Neural progenitor cell (in vitro differentiated cells): ENCODE results near the gene SHH. TPM values are rescaled to one million over a fixed set of nuclear protein-coding genes. Genes with fewer than 3 reads are reported as not detected.

Experiments
- DNase-seq: peaks from one replicate; pipeline ENCODE4 v3.0.0-alpha.2; 2016; ENCODE audit warnings: low spot score
- H2AFZ ChIP-seq: fragments of 200-600 bp; sonication (generic); replicated peaks from 2 replicates; pipeline ENCODE4 v1.6.1; 2016; ENCODE audit warnings: antibody characterized with exemption
- H3F3A ChIP-seq: fragments of 200-600 bp; sonication (generic); 2 replicates; pipeline ENCODE4 v1.6.1; 2016; ENCODE audit warnings: antibody characterized with exemption, low read depth
- H3K27ac ChIP-seq: fragments of 200-600 bp; sonication (generic); 2 replicates; pipeline ENCODE4 v1.5.1; 2016; ENCODE audit warnings: mild to moderate bottlenecking
- H3K27me3 ChIP-seq: fragments of 200-600 bp; sonication (generic); 2 replicates; pipeline ENCODE4 v1.6.1; 2016; ENCODE audit warnings: mild to moderate bottlenecking, moderate library complexity
- H3K36me3 ChIP-seq: fragments of 200-600 bp; sonication (generic); 2 replicates; pipeline ENCODE4 v1.5.1; 2016
- H3K4me1 ChIP-seq: fragments of 200-600 bp; sonication (generic); 2 replicates; pipeline ENCODE4 v1.6.1; 2016; ENCODE audit warnings: mixed run types
- H3K4me2 ChIP-seq: fragments of 200-600 bp; sonication (generic); 2 replicates; pipeline ENCODE4 v1.6.1; 2016
- H3K4me3 ChIP-seq: fragments of 200-600 bp; sonication (generic); 2 replicates; pipeline ENCODE4 v1.5.1; 2016
- H3K79me2 ChIP-seq: fragments of 200-600 bp; sonication (generic); 2 replicates; pipeline ENCODE4 v1.6.1; 2016; ENCODE audit warnings: low read depth
- H3K9ac ChIP-seq: fragments of 200-600 bp; sonication (generic); 2 replicates; pipeline ENCODE4 v1.6.1; 2016
- H3K9me3 ChIP-seq: fragments of 200-600 bp; sonication (generic); 2 replicates; pipeline ENCODE4 v1.5.1; 2016; ENCODE audit warnings: low read depth
- H4K20me1 ChIP-seq: fragments of 200-600 bp; sonication (generic); 2 replicates; pipeline ENCODE4 v1.6.1; 2016; ENCODE audit warnings: low read depth
- H3K27ac Mint-ChIP-seq: 3 replicates; pipeline ENCODE4 v1.8.0; 2021; ENCODE audit warnings: mixed read lengths
- H3K27me3 Mint-ChIP-seq: 2 replicates; pipeline ENCODE4 v1.8.0; 2022; ENCODE audit warnings: low read depth, mild to moderate bottlenecking, inconsistent platforms, moderate library complexity, mixed read lengths; ENCODE audit not compliant: insufficient read depth
- H3K36me3 Mint-ChIP-seq: 3 replicates; pipeline ENCODE4 v1.8.0; 2021; ENCODE audit warnings: mixed read lengths
- H3K4me1 Mint-ChIP-seq: 3 replicates; pipeline ENCODE4 v1.8.0; 2021; ENCODE audit warnings: mixed read lengths
- H3K4me3 Mint-ChIP-seq: 3 replicates; pipeline ENCODE4 v1.8.0; 2021; ENCODE audit warnings: mild to moderate bottlenecking, moderate library complexity, mixed read lengths
- H3K9me3 Mint-ChIP-seq: 3 replicates; pipeline ENCODE4 v1.8.0; 2020; ENCODE audit warnings: mixed read lengths
- CTCF ChIP-seq: fragments of 200-600 bp; sonication (generic); IDR thresholded peaks from 2 replicates; pipeline ENCODE4 v1.5.1; 2017; ENCODE audit warnings: antibody characterized with exemption, mild to moderate bottlenecking
- EZH2 ChIP-seq: fragments of 200-600 bp; sonication (generic); IDR thresholded peaks from 2 replicates; pipeline ENCODE4 v1.6.1; 2017; ENCODE audit warnings: antibody characterized with exemption, mild to moderate bottlenecking, moderate library complexity
- EZH2phosphoT487 ChIP-seq: fragments of 200-600 bp; sonication (generic); IDR thresholded peaks from 2 replicates; pipeline ENCODE4 v1.6.1; 2017; ENCODE audit warnings: antibody characterized with exemption
- total RNA-seq: library from RNA; depleted of rRNA; stranded (reverse); fragments of >200 nt; gene quantifications from 2 replicates; pipeline ENCODE4 v1.2.3, GENCODE V29; 2015; ENCODE audit warnings: low replicate concordance

The SHH gene
- total RNA-seq, 1 donor from 2014 or later: not detected

GRCh38 chr7:155845226-155845625 is 33.0 kb upstream of the SHH start:
- no peak overlapping the region for H3K9ac ChIP-seq
- no peak overlapping the region for H3K4me2 ChIP-seq
- Mint-ChIP-seq H3K9me3 (no peaks in the 10 kb centered on the region), H3K4me1 (peaks cover 9% of the 10 kb centered on the region), H3K27me3 (peaks cover 4% of the 10 kb centered on the region), H3K4me3 (no peak overlapping the region), H3K36me3 (no peaks in the 10 kb centered on the region), H3K27ac (no peak overlapping the region)
- H3K36me3 ChIP-seq: no peaks in the 10 kb centered on the region
- H3K4me3 ChIP-seq: no peak overlapping the region
- H3K9me3 ChIP-seq: no peaks in the 10 kb centered on the region
- no peak overlapping the region for H2AFZ ChIP-seq
- TF ChIP-seq EZH2 (no peak), EZH2phosphoT487 (no peak), CTCF (no peak)
- H3K27me3 ChIP-seq: no peaks in the 10 kb centered on the region
- no peaks in the 10 kb centered on the region for H4K20me1 ChIP-seq
- no peak for DNase-seq
- no peaks in the 10 kb centered on the region for H3K4me1 ChIP-seq
- H3K79me2 ChIP-seq: no peaks in the 10 kb centered on the region
- H3K27ac ChIP-seq: no peak overlapping the region
- H3F3A ChIP-seq: no peaks in the 10 kb centered on the region

- H3K4me1 Mint-ChIP-seq: peaks cover 8% of the 10 kb centered on the region
- Histone ChIP-seq H3K79me2 (no peaks in the 10 kb centered on the region), H3K4me2 (no peak overlapping the region), H3K27ac (no peak overlapping the region), H3K9ac (no peak overlapping the region), H3K36me3 (no peaks in the 10 kb centered on the region), H3K9me3 (no peaks in the 10 kb centered on the region), H4K20me1 (no peaks in the 10 kb centered on the region), H2AFZ (no peak overlapping the region), H3K4me1 (no peaks in the 10 kb centered on the region), H3F3A (no peaks in the 10 kb centered on the region), H3K4me3 (no peak overlapping the region), H3K27me3 (no peaks in the 10 kb centered on the region)
- H3K27me3 Mint-ChIP-seq: peaks cover 4% of the 10 kb centered on the region
- no peak overlapping the region for H3K4me3 Mint-ChIP-seq
- no peaks in the 10 kb centered on the region for H3K9me3 Mint-ChIP-seq
- TF ChIP-seq CTCF (no peak), EZH2phosphoT487 (no peak), EZH2 (no peak)
- no peak for DNase-seq
- H3K27ac Mint-ChIP-seq: no peak overlapping the region
- H3K36me3 Mint-ChIP-seq: no peaks in the 10 kb centered on the region
Observed at GRCh38 chr7:155844526-155844925, 32.3 kb upstream of the SHH start.

GRCh38 chr7:155844019-155844453 is 31.8 kb upstream of the SHH start:
- Histone ChIP-seq H3K27ac (no peak overlapping the region), H2AFZ (no peak overlapping the region), H3K4me3 (no peak overlapping the region), H3K79me2 (no peaks in the 10 kb centered on the region), H3K27me3 (no peaks in the 10 kb centered on the region), H4K20me1 (no peaks in the 10 kb centered on the region), H3K4me2 (no peak overlapping the region), H3F3A (no peaks in the 10 kb centered on the region), H3K9ac (no peak overlapping the region), H3K9me3 (no peaks in the 10 kb centered on the region), H3K36me3 (no peaks in the 10 kb centered on the region), H3K4me1 (no peaks in the 10 kb centered on the region)
- Mint-ChIP-seq H3K27me3 (peaks cover 4% of the 10 kb centered on the region), H3K9me3 (no peaks in the 10 kb centered on the region), H3K4me1 (peaks cover 3% of the 10 kb centered on the region), H3K27ac (no peak overlapping the region), H3K4me3 (no peak overlapping the region), H3K36me3 (no peaks in the 10 kb centered on the region)
- DNase-seq: no peak
- TF ChIP-seq EZH2: no peak
- no peak for TF ChIP-seq CTCF
